ENCODE results near the gene YBX1.

GRCh38 chr1:42739753-42740700 is 57.8 kb downstream of the YBX1 start, which contains the start of gene CLDN19:
- TF ChIP-seq POLR2AphosphoS5 (IDR thresholded peaks at IDR 0.05; ENCODE audit: low read depth, low read length) (no peak), REST (IDR thresholded peaks at IDR 0.05; ENCODE audit: insufficient read depth in 1 of 2, low read depth in 2 of 2, low read length in 2 of 2) (no peak)
